Esophagus squamous epithelium (tissue), 4 donors: ENCODE results near the gene RASA3.

Experiments
- POLR2A ChIP-seq, 4 donors: fragments of 450-650 bp; IDR thresholded peaks; one replicate each; pipeline ENCODE4 v1.6.1; 2017; ENCODE audit warnings: antibody characterized with exemption in 4 of 4, mild to moderate bottlenecking in 4 of 4, moderate library complexity in 3 of 4
- TF ChIP-seq, protein P1 (sequence below), 6 experiments: fragments of 450-650 bp in 4 of 6; fragments of 200-600 bp in 2 of 6; sonication (generic) in 2 of 6; IDR thresholded peaks; one replicate each; pipeline ENCODE4 v1.5.1; 2016 to 2019; ENCODE audit warnings: antibody characterized with exemption in 6 of 6, mild to moderate bottlenecking in 4 of 6, moderate library complexity in 4 of 6

DNA sequence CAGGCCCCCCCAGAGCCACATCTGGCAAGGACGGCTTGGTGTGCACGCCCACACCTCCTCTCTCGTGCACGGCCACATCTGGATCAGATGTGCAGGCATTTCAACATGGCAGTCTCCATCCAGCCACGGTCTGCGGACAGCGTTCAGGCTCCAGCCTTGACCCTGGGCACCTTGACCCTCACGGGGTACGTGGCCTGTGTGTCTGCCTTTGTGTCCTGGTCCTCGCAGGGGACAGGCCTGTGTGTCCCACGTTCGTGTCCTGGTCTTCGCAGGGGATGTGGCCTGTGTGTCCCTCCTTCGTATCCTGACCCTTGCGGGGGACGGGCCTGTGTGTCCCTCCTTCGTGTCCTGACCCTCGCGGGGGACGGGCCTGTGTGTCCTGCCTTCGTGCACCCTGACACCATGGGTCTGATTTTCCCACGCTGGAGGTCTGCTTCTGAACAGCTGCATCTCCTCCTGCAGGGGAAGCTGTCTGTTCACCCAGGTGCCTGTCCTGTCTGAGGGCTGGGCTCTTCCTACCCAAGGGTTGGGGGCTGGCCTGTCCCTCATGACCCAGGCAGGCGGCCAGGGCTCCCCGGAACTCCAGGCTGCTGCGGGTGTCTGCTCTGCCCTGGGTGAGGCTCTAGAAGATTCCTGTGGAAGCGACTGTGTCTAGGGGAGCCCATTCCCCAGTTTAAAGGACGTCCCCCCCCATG is 25.3 kb downstream of the RASA3 start:
- TF ChIP-seq, protein P1, sequence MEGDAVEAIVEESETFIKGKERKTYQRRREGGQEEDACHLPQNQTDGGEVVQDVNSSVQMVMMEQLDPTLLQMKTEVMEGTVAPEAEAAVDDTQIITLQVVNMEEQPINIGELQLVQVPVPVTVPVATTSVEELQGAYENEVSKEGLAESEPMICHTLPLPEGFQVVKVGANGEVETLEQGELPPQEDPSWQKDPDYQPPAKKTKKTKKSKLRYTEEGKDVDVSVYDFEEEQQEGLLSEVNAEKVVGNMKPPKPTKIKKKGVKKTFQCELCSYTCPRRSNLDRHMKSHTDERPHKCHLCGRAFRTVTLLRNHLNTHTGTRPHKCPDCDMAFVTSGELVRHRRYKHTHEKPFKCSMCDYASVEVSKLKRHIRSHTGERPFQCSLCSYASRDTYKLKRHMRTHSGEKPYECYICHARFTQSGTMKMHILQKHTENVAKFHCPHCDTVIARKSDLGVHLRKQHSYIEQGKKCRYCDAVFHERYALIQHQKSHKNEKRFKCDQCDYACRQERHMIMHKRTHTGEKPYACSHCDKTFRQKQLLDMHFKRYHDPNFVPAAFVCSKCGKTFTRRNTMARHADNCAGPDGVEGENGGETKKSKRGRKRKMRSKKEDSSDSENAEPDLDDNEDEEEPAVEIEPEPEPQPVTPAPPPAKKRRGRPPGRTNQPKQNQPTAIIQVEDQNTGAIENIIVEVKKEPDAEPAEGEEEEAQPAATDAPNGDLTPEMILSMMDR (IDR thresholded peaks at IDR 0.05) = no peak
- no peak for TF ChIP-seq POLR2A (IDR thresholded peaks at IDR 0.05)
